ENCODE measurements around the gene GNGT1. TPM values are rescaled to one million over a fixed set of nuclear protein-coding genes. Genes with fewer than 3 reads are reported as not detected.

The GNGT1 gene
- total RNA-seq, 1 experiment from 2014 or later = not detected

Other genes starting within 250 kb of the GNGT1 start
- 13.8 and 17.4 TPM in 2 replicates for gene TFPI2, start 15.8 kb upstream of the GNGT1 start, total RNA-seq (2014; rRNA removed; shearing (Covaris generic))
- 29.0 and 30.6 TPM in 2 replicates for gene GNG11, start 15.2 kb downstream of the GNGT1 start, total RNA-seq (2014; rRNA removed; shearing (Covaris generic))
- 33.8 and 44.1 TPM in 2 replicates for gene BET1, start 97.8 kb downstream of the GNGT1 start, total RNA-seq (2014; rRNA removed; shearing (Covaris generic))

Measured in SJSA1 (cell line).